HUES6 (cell line): ENCODE measurements around the gene FBXL13.
"Not testable (repeated sequence)": the region's sequence is repeated elsewhere in the genome, so short reads cannot be mapped to it uniquely, and the experiment has no call there.

ENCODE experiments used
- H3K27ac ChIP-seq: 2 replicates; pipeline ENCODE4 v1.7.0; 2013; ENCODE audit warnings: low read depth, mild to moderate bottlenecking, low read length, inconsistent platforms
- H3K27me3 ChIP-seq: 2 replicates; pipeline ENCODE4 v1.6.1; 2013; ENCODE audit warnings: low read length; ENCODE audit not compliant: control insufficient read depth, insufficient read depth
- H3K36me3 ChIP-seq: 2 replicates; pipeline ENCODE4 v1.6.1; 2013; ENCODE audit warnings: low read length; ENCODE audit not compliant: control insufficient read depth, insufficient read depth
- H3K4me1 ChIP-seq: 2 replicates; pipeline ENCODE4 v1.6.1; 2013; ENCODE audit warnings: low read length; ENCODE audit not compliant: control insufficient read depth, insufficient read depth
- H3K4me3 ChIP-seq: 2 replicates; pipeline ENCODE4 v1.5.1; 2013; ENCODE audit warnings: low read depth, low read length
- H3K9ac ChIP-seq: one replicate; pipeline ENCODE4 v1.6.1; 2013; ENCODE audit warnings: mild to moderate bottlenecking, low read length
- H3K9me3 ChIP-seq: 2 replicates; pipeline ENCODE4 v1.6.1; 2013; ENCODE audit warnings: low read depth, low read length; ENCODE audit not compliant: control insufficient read depth, insufficient read depth

FBXL13 gene

GRCh38 chr7:103058122-103058521, 16.5 kb downstream of the FBXL13 start:
- H3K4me1 ChIP-seq = peaks cover 3% of the 10 kb centered on the region
- H3K4me3 ChIP-seq = no peak overlapping the region
- no peaks in the 10 kb centered on the region for H3K27me3 ChIP-seq
- no peak overlapping the region for H3K27ac ChIP-seq
- H3K9ac ChIP-seq = no peak overlapping the region
- H3K36me3 ChIP-seq = no peaks in the 10 kb centered on the region; the same call in 1 of the 2 replicates
- H3K9me3 ChIP-seq = no peaks in the 10 kb centered on the region

DNA sequence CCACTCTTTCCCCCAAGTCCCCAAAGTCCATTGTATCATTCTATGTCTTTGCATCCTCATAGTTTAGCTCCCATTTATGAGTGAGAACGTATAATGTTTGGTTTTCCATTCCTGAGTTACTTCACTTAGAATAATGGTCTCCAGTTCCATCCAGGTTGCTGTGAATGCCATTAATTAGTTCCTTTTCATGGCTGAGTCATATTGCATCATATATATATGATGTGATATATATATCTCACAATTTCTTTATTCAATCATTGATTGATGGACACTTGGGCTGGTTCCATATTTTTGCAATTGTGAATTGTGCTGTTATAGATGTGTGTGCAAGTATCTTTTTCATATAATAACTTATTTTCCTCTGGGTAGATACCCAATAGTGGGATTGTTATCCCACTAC, 18.6 kb downstream of the FBXL13 start:
- H3K36me3 ChIP-seq, H3K9me3 ChIP-seq, H3K4me3 ChIP-seq, H3K27ac ChIP-seq, H3K4me1 ChIP-seq, H3K27me3 ChIP-seq, H3K9ac ChIP-seq: not testable (repeated sequence)

DNA sequence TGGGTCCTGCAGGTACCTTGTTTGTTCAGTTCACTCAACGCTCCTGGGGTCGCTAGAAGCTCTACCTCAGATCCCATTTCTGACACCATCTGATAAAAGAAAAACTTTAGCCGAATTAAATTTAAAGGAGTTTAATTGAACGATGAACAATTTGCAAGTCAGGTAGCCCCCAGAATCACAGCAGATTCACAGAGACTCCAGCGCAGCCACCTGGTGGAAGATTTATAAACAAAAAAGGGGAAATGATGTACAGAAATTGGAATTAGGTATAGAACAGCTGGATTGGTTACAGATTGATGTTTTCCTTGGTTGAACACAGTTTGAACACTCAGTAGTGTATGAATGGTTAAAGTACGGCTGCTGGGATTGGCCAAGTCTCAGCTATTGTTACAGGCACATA, 23.1 kb downstream of the FBXL13 start:
- Histone ChIP-seq H3K4me3 (no peak overlapping the region), H3K9me3 (peaks cover 48% of the 10 kb centered on the region), H3K4me1 (no peaks in the 10 kb centered on the region), H3K36me3 (peaks cover 3% of the 10 kb centered on the region; the same call in 1 of the 2 replicates), H3K9ac (no peak overlapping the region), H3K27me3 (no peaks in the 10 kb centered on the region), H3K27ac (no peak overlapping the region)

- no peaks in the 10 kb centered on the region for H3K27me3 ChIP-seq
- H3K27ac ChIP-seq = no peak overlapping the region
- no peaks in the 10 kb centered on the region for H3K4me1 ChIP-seq
- peaks cover 3% of the 10 kb centered on the region; the same call in 1 of the 2 replicates for H3K36me3 ChIP-seq
- H3K4me3 ChIP-seq = no peak overlapping the region
- no peak overlapping the region for H3K9ac ChIP-seq
- H3K9me3 ChIP-seq = peaks cover 60% of the 10 kb centered on the region
Observed at GRCh38 chr7:103048833-103049232, 25.8 kb downstream of the FBXL13 start.

- not testable (repeated sequence) for H3K9ac ChIP-seq, H3K27me3 ChIP-seq, H3K4me3 ChIP-seq, H3K36me3 ChIP-seq, H3K27ac ChIP-seq
- Histone ChIP-seq H3K4me1 (peaks cover 11% of the 10 kb centered on the region), H3K9me3 (peaks cover 18% of the 10 kb centered on the region)
Observed at GRCh38 chr7:103041815-103042214, 32.8 kb downstream of the FBXL13 start.

DNA sequence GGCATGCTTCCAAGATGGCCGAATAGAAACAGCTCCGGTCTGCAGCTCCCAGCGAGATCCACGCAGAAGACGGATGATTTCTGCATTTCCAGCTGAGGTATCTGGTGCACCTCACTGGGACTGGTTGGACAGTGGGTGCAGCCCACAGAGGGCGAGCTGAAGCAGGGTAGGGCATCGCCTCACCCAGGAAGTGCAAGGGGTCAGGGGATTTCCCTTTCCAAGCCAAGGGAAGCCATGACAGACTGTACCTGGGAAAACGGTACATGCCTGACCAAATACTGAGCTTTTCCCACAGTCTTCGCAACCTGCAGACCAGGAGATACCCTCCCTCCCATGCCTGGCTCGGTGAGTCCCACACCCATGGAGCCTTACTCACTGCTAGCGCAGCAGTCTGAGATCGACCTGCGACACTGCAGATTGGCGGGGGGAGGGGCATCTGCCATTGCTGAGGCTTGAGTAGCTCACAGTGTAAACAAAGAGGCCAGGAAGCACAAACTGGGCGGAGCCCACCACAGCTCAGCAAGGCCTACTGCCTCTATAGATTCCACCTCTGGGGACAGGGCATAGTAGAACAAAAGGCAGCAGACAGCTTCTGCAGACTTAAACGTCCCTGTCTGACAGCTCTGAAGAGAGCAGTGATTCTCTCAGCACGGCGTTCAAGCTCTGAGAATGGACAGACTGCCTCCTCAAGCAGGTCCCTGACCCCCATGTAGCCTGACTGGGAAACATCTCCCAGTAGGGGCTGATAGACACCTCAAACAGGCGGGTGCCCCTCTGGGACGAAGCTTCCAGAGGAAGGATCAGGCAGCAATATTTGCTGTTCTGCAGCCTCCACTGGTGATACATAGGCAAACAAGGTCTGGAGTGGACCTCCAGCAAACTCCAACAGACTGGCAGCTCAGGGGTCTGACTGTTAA, 36.5 kb downstream of the FBXL13 start:
- not testable (repeated sequence) for H3K27me3 ChIP-seq, H3K27ac ChIP-seq, H3K9me3 ChIP-seq, H3K36me3 ChIP-seq
- Histone ChIP-seq H3K9ac (peak overlapping the region; percentile 35), H3K4me1 (peaks cover 11% of the 10 kb centered on the region), H3K4me3 (peak overlapping the region; percentile 43; the same call in 1 of the 2 replicates)

- no peaks in the 10 kb centered on the region for H3K36me3 ChIP-seq
- no peak overlapping the region for H3K27ac ChIP-seq
- H3K4me1 ChIP-seq = peaks cover 11% of the 10 kb centered on the region
- no peak overlapping the region for H3K4me3 ChIP-seq
- no peak overlapping the region for H3K9ac ChIP-seq
- peaks cover 9% of the 10 kb centered on the region; the same call in 1 of the 2 replicates for H3K9me3 ChIP-seq
- H3K27me3 ChIP-seq = no peaks in the 10 kb centered on the region
Observed at GRCh38 chr7:103037476-103037822, 37.1 kb downstream of the FBXL13 start.

DNA sequence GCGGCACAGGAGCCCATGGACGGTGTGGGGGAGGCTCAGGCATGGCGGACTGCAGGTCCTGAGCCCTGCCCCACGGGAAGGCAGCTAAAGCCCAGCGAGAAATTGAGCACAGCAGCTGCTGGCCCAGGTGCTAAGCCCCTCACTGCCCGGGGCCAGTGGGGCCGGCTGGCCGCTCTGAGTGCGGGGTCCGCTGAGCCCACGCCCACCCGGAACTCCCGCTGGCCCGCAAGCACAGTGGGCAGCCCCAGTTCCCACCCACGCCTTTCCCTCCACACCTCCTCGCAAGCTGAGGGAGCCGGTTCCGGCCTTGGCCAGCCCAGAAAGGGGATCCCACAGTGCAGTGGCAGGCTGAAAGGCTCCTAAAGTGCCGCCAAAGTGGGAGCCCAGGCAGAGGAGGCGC, 40.3 kb downstream of the FBXL13 start:
- peaks cover 11% of the 10 kb centered on the region for H3K4me1 ChIP-seq
- not testable (repeated sequence) for H3K9ac ChIP-seq, H3K27me3 ChIP-seq, H3K36me3 ChIP-seq, H3K9me3 ChIP-seq, H3K4me3 ChIP-seq, H3K27ac ChIP-seq

GRCh38 chr7:103031781-103032180, 42.8 kb downstream of the FBXL13 start:
- no peak overlapping the region for H3K4me3 ChIP-seq
- no peak overlapping the region for H3K9ac ChIP-seq
- H3K27ac ChIP-seq = no peak overlapping the region
- no peaks in the 10 kb centered on the region for H3K36me3 ChIP-seq
- no peaks in the 10 kb centered on the region for H3K27me3 ChIP-seq
- H3K9me3 ChIP-seq = peaks cover 9% of the 10 kb centered on the region; the same call in 1 of the 2 replicates
- no peaks in the 10 kb centered on the region for H3K4me1 ChIP-seq

DNA sequence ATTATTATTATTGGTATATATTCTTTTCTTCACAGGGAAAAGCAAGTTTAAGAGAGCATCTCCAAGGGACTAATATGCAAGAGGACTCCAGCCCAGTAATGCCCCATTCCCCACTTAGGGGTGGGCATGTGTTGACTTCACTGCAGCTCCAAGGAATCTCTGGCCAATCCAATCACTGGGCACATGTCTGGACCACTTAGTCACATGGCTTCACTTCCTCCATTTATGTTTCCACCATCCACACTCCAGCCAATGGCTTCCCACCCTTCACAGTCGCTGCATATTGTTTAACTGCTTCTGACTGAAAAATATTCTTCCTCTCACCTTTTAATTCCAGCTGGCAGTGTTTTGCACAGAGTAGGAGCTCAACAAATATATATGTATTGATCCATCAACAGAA, 43.6 kb downstream of the FBXL13 start:
- H3K27ac ChIP-seq = no peak overlapping the region
- H3K4me1 ChIP-seq = no peaks in the 10 kb centered on the region
- no peak overlapping the region for H3K9ac ChIP-seq
- no peak overlapping the region for H3K4me3 ChIP-seq
- H3K27me3 ChIP-seq = no peaks in the 10 kb centered on the region
- peaks cover 9% of the 10 kb centered on the region; the same call in 1 of the 2 replicates for H3K9me3 ChIP-seq
- H3K36me3 ChIP-seq = no peaks in the 10 kb centered on the region

DNA sequence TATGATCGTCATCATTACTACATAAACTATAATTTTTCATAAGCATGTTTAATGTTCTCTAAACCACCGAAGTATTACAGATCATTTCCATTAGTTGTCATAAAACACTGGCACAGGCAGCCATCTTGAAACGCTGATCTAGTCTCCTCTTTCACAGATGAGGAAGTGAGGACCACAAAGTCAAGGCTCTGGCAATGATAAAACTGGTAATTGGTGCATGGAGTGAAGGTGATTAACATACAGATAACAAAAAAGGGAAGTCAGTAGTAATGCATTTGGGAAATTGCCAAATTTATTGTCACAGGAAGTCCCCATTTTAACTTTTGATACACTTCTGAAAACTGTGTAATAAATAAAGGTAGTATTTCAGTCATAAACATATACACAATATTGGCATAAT, 49.3 kb downstream of the FBXL13 start:
- H3K36me3 ChIP-seq = no peaks in the 10 kb centered on the region
- H3K27me3 ChIP-seq = no peaks in the 10 kb centered on the region
- H3K4me1 ChIP-seq = no peaks in the 10 kb centered on the region
- H3K27ac ChIP-seq = no peak overlapping the region
- H3K4me3 ChIP-seq = no peak overlapping the region
- no peak overlapping the region for H3K9ac ChIP-seq
- 0 out of 2 replicates have a peak, but pooled peaks cover 5% of the 10 kb centered on the region for H3K9me3 ChIP-seq
